ENCODE measurements around the gene DOCK9.

DOCK9 gene

GRCh38 chr13:98853771-98854221 lies 124.1 kb downstream of the DOCK9 start:
- DNase-seq (ENCODE audit: low read depth in 2 of 2) = no peak

- no peak for DNase-seq (ENCODE audit: low read depth in 2 of 2)
Observed at GRCh38 chr13:98851276-98851675, 126.6 kb downstream of the DOCK9 start.

GRCh38 chr13:98848746-98849145 lies 129.1 kb downstream of the DOCK9 start:
- no peak for DNase-seq (ENCODE audit: low read depth in 2 of 2)

- no peak for DNase-seq (ENCODE audit: low read depth in 2 of 2)
Observed at GRCh38 chr13:98847780-98848179, 130.1 kb downstream of the DOCK9 start.

GRCh38 chr13:98846986-98847385 lies 130.9 kb downstream of the DOCK9 start:
- no peak for DNase-seq (ENCODE audit: low read depth in 2 of 2)

- DNase-seq (ENCODE audit: low read depth in 2 of 2) = no peak
Observed at GRCh38 chr13:98846521-98846920, 131.3 kb downstream of the DOCK9 start.

GRCh38 chr13:98845742-98846141 lies 132.1 kb downstream of the DOCK9 start:
- no peak for DNase-seq (ENCODE audit: low read depth in 2 of 2)

- no peak for DNase-seq (ENCODE audit: low read depth in 2 of 2)
Observed at GRCh38 chr13:98844021-98844420, 133.8 kb downstream of the DOCK9 start.

GRCh38 chr13:98843482-98843877 lies 134.4 kb downstream of the DOCK9 start:
- no peak for DNase-seq (ENCODE audit: low read depth in 2 of 2)

GRCh38 chr13:98842858-98843481 lies 134.9 kb downstream of the DOCK9 start:
- DNase-seq (ENCODE audit: low read depth in 2 of 2) = peak; percentile 26 to 32

GRCh38 chr13:98842070-98842469 lies 135.8 kb downstream of the DOCK9 start:
- DNase-seq (ENCODE audit: low read depth in 2 of 2) = no peak

GRCh38 chr13:98839856-98840769 lies 137.8 kb downstream of the DOCK9 start:
- peak; percentile 5 to 13 for DNase-seq (ENCODE audit: low read depth in 2 of 2)

- DNase-seq (ENCODE audit: low read depth in 2 of 2) = no peak
Observed at GRCh38 chr13:98838776-98839175, 139.1 kb downstream of the DOCK9 start.

- DNase-seq (ENCODE audit: low read depth in 2 of 2) = no peak
Observed at GRCh38 chr13:98837896-98838295, 140.0 kb downstream of the DOCK9 start.

GRCh38 chr13:98835156-98835555 lies 142.7 kb downstream of the DOCK9 start:
- no peak for DNase-seq (ENCODE audit: low read depth in 2 of 2)

GRCh38 chr13:98834254-98834960 lies 143.5 kb downstream of the DOCK9 start:
- DNase-seq (ENCODE audit: low read depth in 2 of 2) = no peak

GRCh38 chr13:98831236-98831635 lies 146.6 kb downstream of the DOCK9 start:
- DNase-seq (ENCODE audit: low read depth in 2 of 2) = no peak

GRCh38 chr13:98829541-98829940 lies 148.3 kb downstream of the DOCK9 start:
- no peak for DNase-seq (ENCODE audit: low read depth in 2 of 2)

GRCh38 chr13:98828614-98829013 lies 149.2 kb downstream of the DOCK9 start:
- no peak for DNase-seq (ENCODE audit: low read depth in 2 of 2)

GRCh38 chr13:98827449-98827848 lies 150.4 kb downstream of the DOCK9 start:
- DNase-seq (ENCODE audit: low read depth in 2 of 2) = no peak

- DNase-seq (ENCODE audit: low read depth in 2 of 2) = no peak
Observed at GRCh38 chr13:98826146-98826545, 151.7 kb downstream of the DOCK9 start.

- no peak for DNase-seq (ENCODE audit: low read depth in 2 of 2)
Observed at GRCh38 chr13:98825659-98826058, 152.2 kb downstream of the DOCK9 start.
